ENCODE data around the gene BRD4.
A peak's percentile ranks its signal among the peaks of the same experiment; 100 is the strongest.

BRD4 gene

DNA sequence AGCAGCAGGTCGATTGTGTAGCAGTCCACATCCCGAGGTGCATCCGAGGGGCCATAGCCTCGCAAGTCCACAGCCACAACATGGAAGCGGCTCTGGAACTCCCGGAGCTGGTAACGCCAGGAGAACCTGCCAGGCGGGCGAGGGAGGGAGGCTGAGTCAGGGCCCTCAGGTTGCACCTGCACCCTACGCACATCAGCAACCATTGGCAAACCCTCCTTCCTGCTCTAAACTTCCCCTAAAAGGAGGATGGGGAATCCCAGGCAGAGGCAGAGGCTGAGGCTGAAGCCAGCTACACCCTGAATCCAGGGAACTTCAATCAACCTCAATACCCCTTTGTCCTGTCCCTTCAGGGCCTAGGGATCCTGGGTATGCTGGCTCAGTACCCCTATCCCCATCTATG is 101.1 kb downstream of the BRD4 start:
- Histone ChIP-seq H3K4me3 (ENCODE audit: low read length) (no peak overlapping the region), H3K27ac (ENCODE audit: low read depth, low read length) (no peak overlapping the region), H3K36me3 (ENCODE audit: control insufficient read depth, insufficient read depth, low read length) (peaks cover 6% of the 10 kb centered on the region), H3K27me3 (ENCODE audit: control insufficient read depth, insufficient read depth, low read length) (peaks cover 8% of the 10 kb centered on the region), H3K9ac (ENCODE audit: low read length) (no peak overlapping the region), H3K4me1 (ENCODE audit: control insufficient read depth, insufficient read depth, low read length) (no peaks in the 10 kb centered on the region)

DNA sequence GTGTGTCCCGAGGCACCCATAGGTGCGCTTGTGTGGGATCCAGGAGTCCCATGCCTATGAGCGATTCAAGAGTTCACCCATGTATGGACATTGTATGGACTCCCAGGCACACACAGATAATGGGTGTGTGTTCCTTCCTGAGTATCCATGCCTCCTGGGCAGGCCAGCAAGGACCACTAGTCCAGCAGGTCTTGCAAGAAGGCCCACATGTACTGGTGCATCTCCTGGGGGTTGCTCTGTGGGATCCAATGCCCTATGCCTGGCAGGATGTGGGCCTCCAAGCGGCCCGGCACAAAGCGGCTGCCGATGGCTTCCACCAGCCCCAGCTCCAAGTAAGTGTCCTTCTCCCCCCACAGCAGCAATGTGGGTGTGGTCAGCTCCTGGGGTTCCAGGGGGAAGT is 105.1 kb downstream of the BRD4 start:
- Histone ChIP-seq H3K9ac (ENCODE audit: low read length) (no peak overlapping the region), H3K27me3 (ENCODE audit: control insufficient read depth, insufficient read depth, low read length) (peaks cover 11% of the 10 kb centered on the region), H3K4me1 (ENCODE audit: control insufficient read depth, insufficient read depth, low read length) (peaks cover 7% of the 10 kb centered on the region), H3K36me3 (ENCODE audit: control insufficient read depth, insufficient read depth, low read length) (no peaks in the 10 kb centered on the region), H3K4me3 (ENCODE audit: low read length) (no peak overlapping the region), H3K27ac (ENCODE audit: low read depth, low read length) (no peak overlapping the region)

DNA sequence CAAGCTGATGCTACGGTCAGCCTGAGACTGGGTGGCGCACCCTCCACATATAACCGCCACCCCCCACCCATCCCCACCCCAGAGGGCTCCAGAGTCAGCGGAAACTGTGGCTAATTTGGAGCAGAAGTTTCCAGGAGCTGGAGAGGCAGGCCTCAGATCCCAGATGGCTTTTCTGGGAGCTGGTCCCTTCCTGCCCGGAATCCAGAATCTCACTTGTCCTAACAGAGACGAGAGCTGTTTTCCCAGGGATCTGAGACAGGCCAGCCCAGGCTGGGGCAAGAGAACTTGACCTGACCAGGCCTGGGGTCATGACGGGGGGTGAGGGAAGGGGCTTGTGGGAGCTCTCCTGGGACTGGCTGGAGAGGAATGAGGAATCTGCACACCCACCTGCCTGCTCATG is 106.6 kb downstream of the BRD4 start:
- Histone ChIP-seq H3K27ac (ENCODE audit: low read depth, low read length) (no peak overlapping the region), H3K4me3 (ENCODE audit: low read length) (no peak overlapping the region), H3K9ac (ENCODE audit: low read length) (no peak overlapping the region), H3K4me1 (ENCODE audit: control insufficient read depth, insufficient read depth, low read length) (peaks cover 7% of the 10 kb centered on the region), H3K36me3 (ENCODE audit: control insufficient read depth, insufficient read depth, low read length) (no peaks in the 10 kb centered on the region), H3K27me3 (ENCODE audit: control insufficient read depth, insufficient read depth, low read length) (peaks cover 5% of the 10 kb centered on the region)

DNA sequence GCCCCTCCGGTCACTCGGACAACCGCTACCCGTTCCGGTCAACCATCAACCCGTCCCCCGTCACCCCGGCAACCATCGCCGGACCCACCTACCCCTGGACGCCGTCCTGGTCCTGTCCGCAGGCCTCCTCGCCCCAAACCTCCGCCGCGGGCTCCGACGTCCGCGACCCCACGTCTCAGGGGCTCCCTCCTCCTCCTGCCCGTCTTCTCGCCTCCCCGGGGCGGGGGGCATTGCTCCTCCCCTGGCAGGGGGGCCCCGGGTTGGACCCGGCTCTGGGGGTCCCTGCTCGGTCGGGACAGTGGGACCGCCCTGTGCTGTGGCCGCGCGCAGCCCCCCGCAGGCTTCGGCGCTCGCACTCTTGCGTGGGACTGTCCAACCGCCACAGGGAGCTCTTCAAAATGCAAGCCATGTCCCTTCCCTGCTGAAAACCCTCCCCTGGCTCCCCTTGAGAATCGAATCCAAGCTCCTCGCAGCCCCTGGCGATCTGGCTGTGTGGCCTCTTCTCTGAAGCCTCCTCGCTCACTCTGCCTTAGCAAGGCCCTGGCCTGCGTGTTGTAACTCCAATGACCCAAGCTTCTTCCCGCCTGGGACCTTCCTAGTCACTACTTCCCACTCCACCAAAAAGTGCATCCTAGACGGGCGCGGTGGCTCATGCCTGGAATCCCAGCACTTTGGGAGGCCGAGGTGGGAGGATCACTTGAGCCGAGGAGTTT is 108.5 kb downstream of the BRD4 start:
- no peak overlapping the region for H3K27ac ChIP-seq (ENCODE audit: low read depth, low read length)
- H3K27me3 ChIP-seq (ENCODE audit: control insufficient read depth, insufficient read depth, low read length), result peaks cover 5% of the 10 kb centered on the region
- peak overlapping the region; percentile 84 for H3K4me3 ChIP-seq (ENCODE audit: low read length)
- peaks cover 7% of the 10 kb centered on the region for H3K4me1 ChIP-seq (ENCODE audit: control insufficient read depth, insufficient read depth, low read length)
- H3K9ac ChIP-seq (ENCODE audit: low read length), result no peak overlapping the region
- no peaks in the 10 kb centered on the region for H3K36me3 ChIP-seq (ENCODE audit: control insufficient read depth, insufficient read depth, low read length)

DNA sequence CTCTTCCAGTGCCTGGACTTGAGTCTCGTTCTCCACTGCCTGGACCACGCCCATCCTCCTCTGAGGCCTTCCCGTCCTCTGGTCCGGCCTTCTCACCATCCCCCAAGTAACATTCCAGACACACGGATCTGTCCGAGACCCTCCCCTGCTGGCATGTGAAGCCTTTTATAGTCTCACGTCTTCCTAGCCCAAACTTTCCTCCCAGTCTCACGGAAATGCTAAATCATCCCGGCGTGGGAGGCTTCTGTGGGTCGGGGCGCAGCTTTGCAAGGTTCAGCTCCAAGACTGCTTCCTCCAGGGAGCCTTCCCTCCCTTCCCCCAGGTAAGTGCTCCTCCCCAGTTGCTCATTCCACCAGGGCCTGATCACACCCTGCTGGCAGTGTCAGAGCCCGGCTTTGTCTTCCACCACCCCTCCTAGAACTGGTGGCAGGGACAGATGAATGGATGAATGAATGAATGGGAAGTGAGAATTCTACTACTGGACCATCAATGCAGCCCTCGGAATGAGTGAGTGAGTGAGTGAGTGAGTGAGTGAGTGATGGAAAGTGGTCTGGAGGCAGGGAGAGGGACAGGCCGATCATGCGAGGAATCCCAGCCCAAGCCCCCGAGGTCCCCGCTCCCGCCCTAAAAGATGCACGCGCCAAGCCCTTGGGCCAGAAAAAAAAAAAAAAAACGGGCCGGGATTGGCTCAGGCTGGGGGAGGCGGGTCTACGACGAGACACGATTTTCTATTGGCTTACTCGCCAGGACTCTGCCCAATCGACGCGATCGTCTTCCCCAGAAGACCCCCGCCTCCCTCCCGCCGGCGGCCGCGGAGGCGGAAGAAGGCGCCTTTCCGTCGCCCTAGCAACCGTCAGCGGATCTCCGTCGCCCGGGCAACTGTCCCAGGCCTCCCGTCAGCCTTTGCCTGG is 109.3 kb downstream of the BRD4 start:
- peaks cover 5% of the 10 kb centered on the region for H3K27me3 ChIP-seq (ENCODE audit: control insufficient read depth, insufficient read depth, low read length)
- no peak overlapping the region for H3K27ac ChIP-seq (ENCODE audit: low read depth, low read length)
- no peak overlapping the region for H3K9ac ChIP-seq (ENCODE audit: low read length)
- peaks cover 7% of the 10 kb centered on the region for H3K4me1 ChIP-seq (ENCODE audit: control insufficient read depth, insufficient read depth, low read length)
- peak overlapping the region; percentile 84 for H3K4me3 ChIP-seq (ENCODE audit: low read length)
- no peaks in the 10 kb centered on the region for H3K36me3 ChIP-seq (ENCODE audit: control insufficient read depth, insufficient read depth, low read length)

DNA sequence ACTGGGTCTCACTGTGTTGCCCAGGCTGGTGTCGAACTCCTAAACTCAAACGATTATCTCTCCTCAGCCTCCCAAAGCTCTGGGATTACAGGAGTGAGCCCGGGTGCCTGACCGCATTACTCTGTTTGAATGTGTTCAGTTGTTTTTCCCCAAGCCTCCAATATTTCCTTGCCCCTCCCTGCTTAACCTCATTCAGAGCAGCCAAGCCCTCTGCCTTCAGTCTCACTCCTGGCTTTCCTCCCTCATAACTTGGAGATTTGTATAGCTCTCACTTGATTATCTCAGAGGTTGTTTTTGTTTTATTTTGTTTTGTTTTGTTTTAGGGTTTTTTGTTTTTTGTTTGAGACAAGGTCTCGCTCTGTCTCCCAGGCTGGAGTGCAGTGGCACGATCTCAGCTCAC is 111.5 kb downstream of the BRD4 start:
- no peak overlapping the region for H3K27ac ChIP-seq (ENCODE audit: low read depth, low read length)
- no peaks in the 10 kb centered on the region for H3K36me3 ChIP-seq (ENCODE audit: control insufficient read depth, insufficient read depth, low read length)
- no peak overlapping the region for H3K9ac ChIP-seq (ENCODE audit: low read length)
- H3K4me3 ChIP-seq (ENCODE audit: low read length), result no peak overlapping the region
- peaks cover 7% of the 10 kb centered on the region for H3K4me1 ChIP-seq (ENCODE audit: control insufficient read depth, insufficient read depth, low read length)
- H3K27me3 ChIP-seq (ENCODE audit: control insufficient read depth, insufficient read depth, low read length), result peaks cover 5% of the 10 kb centered on the region

DNA sequence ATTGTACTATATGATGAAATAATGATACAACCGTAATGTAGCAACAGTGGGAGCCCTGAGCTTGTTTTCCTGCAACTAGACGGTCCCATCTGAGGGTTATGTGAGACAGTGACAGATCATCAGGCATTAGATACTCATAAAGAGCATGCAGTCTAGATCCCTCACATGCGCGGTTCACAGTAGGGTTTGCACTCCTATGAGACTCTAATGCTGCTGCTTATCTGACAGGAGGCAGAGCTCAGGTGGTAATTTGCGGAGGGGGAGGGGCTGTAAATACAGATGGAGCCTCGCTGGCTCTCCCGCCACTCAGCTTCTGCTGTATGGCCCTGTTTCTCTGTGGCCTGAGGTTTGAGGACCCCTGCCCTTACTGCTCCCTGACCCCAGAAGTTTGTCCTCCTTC is 113.8 kb downstream of the BRD4 start:
- Histone ChIP-seq H3K4me1 (ENCODE audit: control insufficient read depth, insufficient read depth, low read length) (peaks cover 3% of the 10 kb centered on the region), H3K4me3 (ENCODE audit: low read length) (no peak overlapping the region), H3K9ac (ENCODE audit: low read length) (no peak overlapping the region), H3K36me3 (ENCODE audit: control insufficient read depth, insufficient read depth, low read length) (no peaks in the 10 kb centered on the region), H3K27me3 (ENCODE audit: control insufficient read depth, insufficient read depth, low read length) (peaks cover 5% of the 10 kb centered on the region), H3K27ac (ENCODE audit: low read depth, low read length) (no peak overlapping the region)

DNA sequence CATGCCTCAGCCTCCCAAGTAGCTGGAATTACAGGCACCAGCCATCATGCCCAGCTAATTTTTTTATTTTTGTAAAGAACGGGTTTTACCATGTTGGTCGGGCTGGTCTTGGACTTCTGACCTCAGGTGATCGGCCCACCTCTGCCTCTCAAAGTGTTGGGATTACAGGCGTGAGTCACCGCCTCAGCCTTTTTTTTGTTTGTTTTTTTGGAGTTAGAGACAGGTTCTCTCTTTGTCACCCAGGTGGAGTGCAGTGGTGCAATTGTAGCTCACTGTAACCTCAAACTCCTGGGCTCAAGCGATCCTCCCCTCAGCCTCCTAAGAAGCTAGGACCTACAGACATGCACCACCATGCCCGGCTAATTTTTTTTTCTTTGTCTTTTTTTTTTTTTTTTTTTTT is 116.0 kb downstream of the BRD4 start:
- H3K4me3 ChIP-seq (ENCODE audit: low read length), result no peak overlapping the region
- H3K9ac ChIP-seq (ENCODE audit: low read length), result no peak overlapping the region
- H3K4me1 ChIP-seq (ENCODE audit: control insufficient read depth, insufficient read depth, low read length), result no peaks in the 10 kb centered on the region
- no peaks in the 10 kb centered on the region for H3K36me3 ChIP-seq (ENCODE audit: control insufficient read depth, insufficient read depth, low read length)
- H3K27ac ChIP-seq (ENCODE audit: low read depth, low read length), result no peak overlapping the region
- peaks cover under 1% of the 10 kb centered on the region for H3K27me3 ChIP-seq (ENCODE audit: control insufficient read depth, insufficient read depth, low read length)

DNA sequence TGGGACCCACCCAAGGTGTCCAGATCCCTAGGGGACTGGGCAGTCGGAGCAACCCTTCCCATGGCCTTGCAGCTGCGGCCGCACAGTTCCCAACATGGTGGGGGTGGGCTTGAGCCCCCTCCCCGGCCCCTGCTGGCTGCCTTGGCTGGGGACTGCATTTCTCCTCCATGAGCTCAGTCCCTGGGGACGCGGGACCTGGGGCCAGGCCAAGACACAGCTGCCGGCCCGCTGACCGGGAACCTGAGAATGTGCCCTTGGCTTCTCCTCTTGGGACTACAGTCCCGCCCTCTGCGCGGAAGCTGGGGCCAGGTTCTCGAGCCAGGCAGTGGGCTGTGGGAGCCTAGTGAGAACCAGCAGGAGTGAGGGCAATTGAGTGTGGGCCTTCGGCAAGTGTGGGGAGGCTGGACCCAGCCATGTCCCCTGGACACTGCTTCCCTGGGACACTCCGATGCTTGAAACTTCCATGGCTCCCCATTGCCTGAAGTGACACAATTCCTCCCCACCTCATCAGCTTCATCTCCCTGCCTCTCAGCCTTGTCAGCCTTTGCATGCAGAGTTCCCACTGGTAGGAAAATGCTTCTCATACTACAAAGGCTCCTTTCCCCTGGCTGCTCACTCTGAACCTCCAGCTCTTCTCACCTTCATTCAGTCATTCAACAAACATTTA is 118.5 kb downstream of the BRD4 start:
- no peaks in the 10 kb centered on the region for H3K27me3 ChIP-seq (ENCODE audit: control insufficient read depth, insufficient read depth, low read length)
- H3K27ac ChIP-seq (ENCODE audit: low read depth, low read length), result no peak overlapping the region
- no peaks in the 10 kb centered on the region for H3K36me3 ChIP-seq (ENCODE audit: control insufficient read depth, insufficient read depth, low read length)
- H3K9ac ChIP-seq (ENCODE audit: low read length), result no peak overlapping the region
- no peak overlapping the region for H3K4me3 ChIP-seq (ENCODE audit: low read length)
- no peaks in the 10 kb centered on the region for H3K4me1 ChIP-seq (ENCODE audit: control insufficient read depth, insufficient read depth, low read length)

DNA sequence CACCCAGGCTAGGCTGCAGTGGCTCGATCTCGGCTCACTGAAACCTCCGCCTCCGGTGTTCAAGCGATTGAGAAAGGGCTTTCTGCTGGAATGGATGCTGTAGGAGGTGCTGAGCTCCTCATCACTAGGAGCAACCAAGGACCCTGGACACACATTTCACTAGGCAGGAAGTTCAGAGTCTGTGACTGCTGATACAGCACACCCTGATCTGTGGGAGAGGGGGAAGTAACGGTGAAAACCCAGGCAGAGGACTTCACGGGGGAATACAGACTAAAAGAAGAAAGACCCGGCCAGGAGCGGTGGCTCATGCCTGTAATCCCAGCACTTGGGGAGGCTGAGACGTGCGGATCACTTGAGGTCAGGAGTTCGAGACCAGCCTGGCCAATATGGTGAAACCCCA is 119.6 kb downstream of the BRD4 start:
- H3K27ac ChIP-seq (ENCODE audit: low read depth, low read length), result no peak overlapping the region
- H3K36me3 ChIP-seq (ENCODE audit: control insufficient read depth, insufficient read depth, low read length), result no peaks in the 10 kb centered on the region
- no peaks in the 10 kb centered on the region for H3K27me3 ChIP-seq (ENCODE audit: control insufficient read depth, insufficient read depth, low read length)
- no peaks in the 10 kb centered on the region for H3K4me1 ChIP-seq (ENCODE audit: control insufficient read depth, insufficient read depth, low read length)
- no peak overlapping the region for H3K9ac ChIP-seq (ENCODE audit: low read length)
- no peak overlapping the region for H3K4me3 ChIP-seq (ENCODE audit: low read length)

DNA sequence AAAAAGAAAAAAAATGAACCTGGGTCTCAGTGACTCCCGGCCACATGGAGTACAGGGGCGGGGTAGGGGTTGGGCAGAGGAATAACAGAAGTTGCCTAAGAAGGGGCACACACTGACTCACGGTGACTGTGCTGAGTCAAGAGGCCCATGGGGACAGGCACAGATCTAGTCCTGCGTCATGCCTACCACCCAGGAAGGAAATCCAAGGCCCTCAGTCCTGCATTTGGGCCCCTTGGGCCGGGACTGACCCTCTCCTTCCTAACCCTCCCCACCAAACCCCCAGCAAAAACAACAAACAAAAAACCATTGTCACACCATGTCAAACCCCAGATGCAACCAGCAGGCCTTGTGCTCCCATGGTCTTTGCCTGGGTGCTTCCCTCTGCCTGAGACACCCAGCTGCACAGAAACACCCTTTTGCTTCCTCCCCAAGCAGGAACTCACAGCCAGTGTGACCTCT is 122.0 kb downstream of the BRD4 start:
- H3K9ac ChIP-seq (ENCODE audit: low read length), result no peak overlapping the region
- H3K4me3 ChIP-seq (ENCODE audit: low read length), result no peak overlapping the region
- H3K27me3 ChIP-seq (ENCODE audit: control insufficient read depth, insufficient read depth, low read length), result no peaks in the 10 kb centered on the region
- H3K4me1 ChIP-seq (ENCODE audit: control insufficient read depth, insufficient read depth, low read length), result no peaks in the 10 kb centered on the region
- H3K27ac ChIP-seq (ENCODE audit: low read depth, low read length), result no peak overlapping the region
- H3K36me3 ChIP-seq (ENCODE audit: control insufficient read depth, insufficient read depth, low read length), result no peaks in the 10 kb centered on the region

DNA sequence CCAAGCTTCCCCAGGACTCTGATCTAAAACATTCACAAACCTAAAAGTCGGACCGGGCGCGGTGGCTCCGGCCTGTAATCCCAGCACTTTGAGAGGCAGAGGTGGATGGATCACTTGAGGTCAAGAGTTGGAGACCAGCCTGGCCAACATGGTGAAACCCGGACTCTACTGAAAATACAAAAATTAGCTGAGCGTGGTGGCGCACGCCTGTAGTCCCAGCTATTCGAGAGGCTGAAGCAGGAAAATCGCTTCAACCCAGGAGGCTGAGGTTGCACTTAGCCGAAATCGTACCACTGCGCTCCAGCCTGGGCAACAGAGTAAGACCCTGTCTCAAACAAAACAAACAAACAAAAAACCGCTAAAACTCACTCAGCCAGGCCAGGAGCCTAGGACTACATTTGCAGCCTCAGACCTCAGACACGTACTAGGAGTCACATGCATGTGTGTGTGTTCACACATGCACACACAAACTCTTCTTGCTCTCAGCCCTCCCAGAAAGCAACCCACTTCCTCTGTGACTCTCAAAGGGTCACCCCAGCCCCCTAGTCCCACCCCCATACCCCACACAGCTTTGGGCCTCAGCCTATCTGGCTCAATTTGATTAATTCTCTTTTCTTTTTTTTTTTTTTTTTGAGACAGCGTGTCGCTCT is 130.8 kb downstream of the BRD4 start:
- no peak overlapping the region for H3K27ac ChIP-seq (ENCODE audit: low read depth, low read length)
- no peak overlapping the region for H3K4me3 ChIP-seq (ENCODE audit: low read length)
- H3K27me3 ChIP-seq (ENCODE audit: control insufficient read depth, insufficient read depth, low read length), result peaks cover 10% of the 10 kb centered on the region
- no peak overlapping the region for H3K9ac ChIP-seq (ENCODE audit: low read length)
- no peaks in the 10 kb centered on the region for H3K36me3 ChIP-seq (ENCODE audit: control insufficient read depth, insufficient read depth, low read length)
- no peaks in the 10 kb centered on the region for H3K4me1 ChIP-seq (ENCODE audit: control insufficient read depth, insufficient read depth, low read length)
